Measurements from ENCODE around the gene NUMB. TPM values are rescaled to one million over a fixed set of nuclear protein-coding genes. Genes with fewer than 3 reads are reported as not detected.
A peak's percentile ranks its signal among the peaks of the same experiment; 100 is the strongest.

Gene NUMB
- 10 to 100 TPM in 11 of 12 donors, not detected in 1; 24.2 to 66.5 (median 35.0) TPM for polyA plus RNA-seq (ENCODE audit: insufficient read length in 12 of 12)
- long read RNA-seq, donor 1, partial matches to known transcripts: 0 of 2 reads
- long read RNA-seq, donor 1, other reads (novel, unspliced or antisense): 0 of 2 reads
- long read RNA-seq, donor 2, partial matches to known transcripts: 0 of 6 reads
- long read RNA-seq, donor 2, other reads (novel, unspliced or antisense): 0 of 6 reads
- long read RNA-seq, donor 3, partial matches to known transcripts: 0 of 7 reads
- long read RNA-seq, donor 3, other reads (novel, unspliced or antisense): 0 of 7 reads
- long read RNA-seq, donor 4, partial matches to known transcripts: 0 of 1 reads
- long read RNA-seq, donor 4, other reads (novel, unspliced or antisense): 0 of 1 reads
- long read RNA-seq, donor 5, transcript NUMB-211 (11 exons, 3,607 nt): major isoform, 5 of 10 reads
- long read RNA-seq, donor 5, partial matches to known transcripts: 0 of 10 reads
- long read RNA-seq, donor 5, other reads (novel, unspliced or antisense): 0 of 10 reads
- long read RNA-seq, donor 6, partial matches to known transcripts: 0 of 3 reads
- long read RNA-seq, donor 6, other reads (novel, unspliced or antisense): 0 of 3 reads
- long read RNA-seq, donor 7, partial matches to known transcripts: 0 of 2 reads
- long read RNA-seq, donor 7, other reads (novel, unspliced or antisense): 0 of 2 reads
- long read RNA-seq, donor 8, partial matches to known transcripts: 0 of 6 reads
- long read RNA-seq, donor 8, other reads (novel, unspliced or antisense): 0 of 6 reads
- long read RNA-seq, donor 9, partial matches to known transcripts: 0 of 3 reads
- long read RNA-seq, donor 9, other reads (novel, unspliced or antisense): 0 of 3 reads
- long read RNA-seq, donor 10, transcript NUMB-211 (11 exons, 3,607 nt): major isoform, 5 of 6 reads
- long read RNA-seq, donor 10, partial matches to known transcripts: 0 of 6 reads
- long read RNA-seq, donor 10, other reads (novel, unspliced or antisense): 0 of 6 reads
- long read RNA-seq, donor 11, partial matches to known transcripts: 0 of 5 reads
- long read RNA-seq, donor 11, other reads (novel, unspliced or antisense): 0 of 5 reads

DNA sequence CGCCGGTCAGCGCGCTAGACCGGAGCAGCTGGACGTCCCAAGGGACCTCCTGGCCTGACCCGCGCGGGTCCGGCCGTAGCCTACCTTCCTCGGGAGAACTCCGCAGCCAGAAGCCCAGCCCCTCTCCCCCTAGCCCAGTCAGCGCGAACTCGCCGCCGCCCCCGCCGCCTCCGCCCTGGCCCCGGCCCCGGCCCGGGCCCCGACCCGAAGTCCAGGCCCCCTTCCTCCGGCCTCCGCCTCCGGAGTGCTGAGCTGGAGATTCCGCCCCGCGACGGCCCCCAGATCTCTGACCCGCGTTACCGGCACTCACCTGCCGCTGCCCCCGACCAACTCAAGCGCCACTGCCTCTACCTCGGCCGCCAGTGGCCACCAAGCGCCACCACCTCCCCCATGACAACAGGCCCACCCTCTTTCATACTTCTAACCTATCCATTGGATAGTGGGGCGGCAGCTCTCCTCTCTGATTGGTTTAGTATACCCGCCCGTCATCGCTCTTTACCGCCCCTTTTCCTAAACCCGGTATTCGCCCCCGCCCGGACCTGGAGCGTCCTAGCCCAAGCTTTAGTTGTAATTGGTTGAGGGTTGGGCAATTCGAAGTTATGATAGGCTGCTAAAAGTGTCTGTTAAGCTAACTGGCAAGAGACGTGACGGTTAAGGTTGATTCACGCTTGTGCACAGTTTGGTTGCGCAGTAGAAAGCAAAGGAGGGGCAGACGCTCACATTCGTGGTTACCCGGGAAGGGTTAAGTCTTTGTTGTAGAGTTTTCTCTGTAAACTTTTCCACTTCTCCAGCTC, at the start of gene NUMB:
TSS of gene NUMB (minus strand) at position 364 of the 794 bp plus-strand sequence. CDS start 102,795 bp downstream, outside the sequence.
- peak; percentile 99 for DNase-seq

DNA sequence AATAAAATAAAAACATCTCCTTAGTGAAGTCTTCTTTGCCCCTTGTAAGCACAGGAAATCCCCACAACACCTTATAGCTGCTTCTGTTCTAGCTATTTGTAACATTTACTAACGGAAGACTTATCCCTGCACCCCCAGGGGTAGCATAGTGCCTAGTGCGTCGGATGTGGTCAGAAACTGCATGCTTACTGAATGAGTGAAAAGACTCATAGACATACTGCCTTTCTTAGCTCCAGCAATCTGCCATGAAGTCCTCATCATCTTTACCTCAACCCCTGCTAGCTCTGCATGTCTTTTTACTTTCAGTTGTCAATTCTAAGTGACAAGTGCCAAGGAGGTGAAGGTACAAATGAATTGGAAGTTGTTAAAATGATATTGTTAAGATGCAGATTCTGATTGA, 45.3 kb upstream of the NUMB start:
- no peak for DNase-seq

DNA sequence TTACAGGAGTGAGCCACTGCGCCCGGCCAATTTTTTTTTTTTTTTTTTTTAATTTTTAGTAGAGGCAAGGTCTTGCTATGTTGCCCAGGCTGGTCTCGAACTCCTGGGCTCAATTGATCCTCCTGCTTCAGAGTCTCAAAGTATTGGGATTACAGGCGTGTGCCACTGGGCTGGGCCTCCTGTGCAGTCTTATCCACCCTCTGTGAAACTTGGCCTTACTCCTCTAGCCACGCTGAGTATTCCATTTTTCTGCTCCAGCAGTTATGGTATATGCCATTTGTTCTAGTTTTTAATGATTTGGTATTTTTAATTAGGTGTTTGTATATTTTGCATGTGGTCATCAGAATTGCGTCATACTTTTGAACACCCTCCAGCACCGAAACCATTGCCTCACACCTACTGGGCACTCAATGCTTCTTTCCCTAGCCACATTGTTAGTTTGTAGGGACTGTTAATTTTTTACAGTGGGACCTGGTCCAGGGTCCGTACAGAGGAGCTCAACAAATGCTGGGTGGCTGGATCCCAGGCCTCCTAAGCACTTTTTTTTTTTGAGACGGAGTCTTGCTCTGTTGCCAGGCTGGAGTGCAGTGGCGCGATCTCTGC, 43.8 kb upstream of the NUMB start:
- DNase-seq: no peak

DNA sequence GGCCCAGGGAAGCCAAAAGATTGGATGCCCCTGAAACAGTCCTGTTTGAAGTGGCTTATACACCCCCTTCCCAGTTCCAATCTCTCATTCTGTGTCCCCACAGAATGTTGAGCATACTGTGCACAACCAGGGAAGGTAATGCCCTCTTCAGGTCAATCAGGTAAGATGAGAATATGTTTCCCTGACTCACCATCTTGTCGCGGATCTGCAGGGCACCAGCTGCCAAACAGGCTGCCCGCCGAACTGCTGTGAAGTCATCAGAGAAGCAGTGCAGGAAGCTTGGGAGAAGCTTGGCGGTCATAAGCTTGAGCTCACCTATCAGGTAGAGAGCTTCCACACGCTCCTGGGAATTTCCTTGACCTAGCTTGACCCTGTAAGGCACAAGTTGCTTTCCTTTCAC, 42.0 kb upstream of the NUMB start:
- no peak for DNase-seq

DNA sequence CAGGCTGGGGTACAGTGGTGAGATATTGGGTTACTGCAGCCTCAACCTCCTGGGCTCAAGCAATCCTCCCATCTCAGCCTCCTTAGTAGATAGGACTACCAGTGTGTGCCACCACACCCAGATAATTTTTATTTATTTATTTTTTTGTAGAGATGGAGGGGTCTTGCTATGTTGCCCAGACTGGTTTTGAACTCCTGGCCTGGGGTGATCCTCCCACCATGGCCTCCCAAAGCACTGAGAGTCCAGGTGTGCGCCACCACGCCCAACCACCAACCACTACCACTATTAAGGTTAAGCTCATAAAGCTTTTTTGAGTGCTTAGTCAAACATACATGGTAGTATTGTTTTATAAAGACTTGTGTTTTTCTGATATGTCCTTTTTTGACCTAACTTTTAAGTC, 36.2 kb upstream of the NUMB start:
- DNase-seq: no peak

DNA sequence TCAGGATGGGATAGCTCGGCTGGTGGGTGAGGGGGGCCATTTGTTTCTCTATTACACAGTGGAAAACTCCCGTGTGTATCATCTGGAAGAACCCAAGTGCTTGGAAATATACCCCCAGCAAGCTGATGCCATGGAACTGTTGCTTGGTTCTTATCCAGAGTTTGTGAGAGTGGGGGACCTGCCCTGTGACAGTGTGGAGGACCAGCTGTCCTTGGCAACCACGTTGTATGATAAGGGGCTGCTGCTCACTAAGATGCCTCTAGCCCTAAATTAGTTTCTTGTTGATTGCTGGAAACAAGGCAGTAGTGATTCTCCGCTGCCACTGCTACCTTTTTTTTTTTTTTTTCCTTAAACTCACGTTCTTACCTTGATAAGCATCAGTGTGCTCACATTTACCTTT, 34.3 kb upstream of the NUMB start:
- DNase-seq: no peak

DNA sequence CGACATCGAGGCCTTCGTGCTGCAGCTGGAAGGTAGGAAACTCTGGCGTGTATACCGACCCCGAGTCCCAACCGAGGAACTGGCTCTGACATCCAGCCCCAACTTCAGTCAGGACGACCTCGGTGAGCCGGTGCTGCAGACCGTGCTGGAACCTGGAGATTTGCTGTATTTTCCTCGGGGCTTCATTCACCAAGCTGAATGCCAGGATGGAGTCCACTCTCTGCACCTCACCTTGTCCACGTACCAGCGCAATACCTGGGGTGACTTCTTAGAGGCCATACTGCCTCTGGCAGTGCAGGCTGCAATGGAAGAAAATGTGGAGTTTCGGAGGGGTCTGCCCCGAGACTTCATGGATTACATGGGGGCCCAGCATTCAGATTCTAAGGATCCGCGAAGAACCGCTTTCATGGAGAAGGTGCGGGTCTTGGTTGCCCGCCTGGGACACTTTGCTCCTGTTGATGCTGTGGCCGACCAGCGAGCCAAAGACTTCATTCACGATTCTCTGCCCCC, 33.8 kb upstream of the NUMB start:
- DNase-seq: no peak

DNA sequence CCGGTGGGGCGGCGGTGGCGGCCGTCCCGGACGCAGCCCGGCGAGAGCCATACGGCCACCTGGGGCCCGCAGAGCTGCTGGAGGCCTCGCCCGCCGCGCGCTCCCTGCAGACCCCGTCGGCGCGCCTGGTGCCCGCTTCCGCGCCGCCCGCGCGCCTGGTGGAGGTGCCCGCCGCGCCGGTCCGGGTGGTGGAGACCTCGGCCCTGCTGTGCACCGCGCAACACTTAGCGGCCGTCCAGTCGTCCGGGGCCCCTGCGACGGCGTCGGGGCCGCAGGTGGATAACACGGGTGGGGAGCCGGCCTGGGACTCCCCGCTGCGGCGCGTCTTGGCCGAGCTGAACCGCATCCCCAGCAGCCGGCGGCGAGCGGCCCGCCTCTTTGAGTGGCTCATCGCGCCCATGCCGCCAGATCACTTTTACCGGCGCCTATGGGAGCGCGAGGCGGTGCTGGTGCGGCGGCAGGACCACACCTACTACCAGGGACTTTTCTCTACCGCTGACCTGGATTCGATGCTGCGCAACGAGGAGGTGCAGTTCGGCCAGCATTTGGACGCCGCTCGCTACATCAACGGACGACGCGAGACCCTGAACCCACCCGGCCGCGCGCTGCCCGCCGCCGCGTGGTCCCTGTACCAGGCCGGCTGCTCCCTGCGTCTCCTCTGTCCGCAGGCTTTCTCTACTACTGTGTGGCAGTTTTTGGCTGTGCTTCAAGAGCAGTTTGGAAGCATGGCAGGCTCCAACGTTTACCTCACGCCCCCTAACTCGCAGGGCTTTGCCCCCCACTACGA, 33.1 kb upstream of the NUMB start:
- DNase-seq: no peak

DNA sequence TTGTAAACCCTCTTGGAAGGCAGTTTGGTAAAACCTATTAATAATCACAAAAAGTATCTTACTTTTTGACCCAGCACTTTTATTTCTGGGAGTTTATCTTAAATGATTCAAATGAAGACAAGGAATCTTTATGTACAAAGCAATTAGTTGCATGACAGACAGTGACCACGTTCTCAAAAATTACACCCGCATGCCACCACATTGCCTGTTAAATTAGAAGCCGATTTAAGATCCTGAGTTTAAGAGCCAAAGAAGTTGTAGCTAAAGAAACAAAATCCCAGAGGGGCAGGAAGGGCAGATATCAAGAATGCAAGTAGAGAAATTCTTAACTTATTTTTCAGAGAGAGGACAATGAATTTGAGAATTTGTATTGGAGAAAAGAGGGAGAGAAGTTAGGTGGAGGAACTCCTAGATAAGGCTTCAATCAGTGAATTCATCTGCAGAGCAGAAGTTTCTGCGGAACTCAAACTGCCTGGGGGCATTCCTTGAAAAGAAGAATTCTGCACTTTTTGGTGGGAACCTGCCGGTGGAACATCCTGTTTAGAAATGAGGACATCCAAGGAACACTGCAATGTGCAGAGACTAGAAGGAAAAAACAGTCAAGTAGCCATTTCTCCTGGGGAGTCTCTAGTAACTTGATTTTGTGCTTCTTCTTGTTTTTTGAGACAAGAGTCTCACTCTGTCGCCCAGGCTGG, 31.3 kb upstream of the NUMB start:
- DNase-seq: no peak

DNA sequence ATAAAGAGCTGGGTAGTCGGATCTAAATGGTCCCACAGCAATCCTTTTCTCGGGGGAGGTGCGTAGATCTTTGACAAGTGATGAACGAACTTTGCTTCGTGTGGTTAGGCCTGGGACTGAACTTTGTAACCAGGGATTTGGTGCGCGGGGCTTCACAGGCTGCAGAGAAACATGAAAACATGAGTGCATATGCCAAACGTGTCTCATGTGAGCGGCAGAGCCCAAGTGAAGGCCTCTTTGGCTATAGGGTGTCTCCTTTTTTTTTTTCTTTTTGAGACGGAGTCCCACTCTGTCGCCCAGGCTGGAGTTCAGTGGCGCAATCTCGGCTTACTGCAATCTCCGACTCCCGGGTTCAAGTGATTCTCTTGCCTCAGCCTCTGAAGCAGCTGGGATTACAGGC, 20.3 kb upstream of the NUMB start:
- DNase-seq: no peak

DNA sequence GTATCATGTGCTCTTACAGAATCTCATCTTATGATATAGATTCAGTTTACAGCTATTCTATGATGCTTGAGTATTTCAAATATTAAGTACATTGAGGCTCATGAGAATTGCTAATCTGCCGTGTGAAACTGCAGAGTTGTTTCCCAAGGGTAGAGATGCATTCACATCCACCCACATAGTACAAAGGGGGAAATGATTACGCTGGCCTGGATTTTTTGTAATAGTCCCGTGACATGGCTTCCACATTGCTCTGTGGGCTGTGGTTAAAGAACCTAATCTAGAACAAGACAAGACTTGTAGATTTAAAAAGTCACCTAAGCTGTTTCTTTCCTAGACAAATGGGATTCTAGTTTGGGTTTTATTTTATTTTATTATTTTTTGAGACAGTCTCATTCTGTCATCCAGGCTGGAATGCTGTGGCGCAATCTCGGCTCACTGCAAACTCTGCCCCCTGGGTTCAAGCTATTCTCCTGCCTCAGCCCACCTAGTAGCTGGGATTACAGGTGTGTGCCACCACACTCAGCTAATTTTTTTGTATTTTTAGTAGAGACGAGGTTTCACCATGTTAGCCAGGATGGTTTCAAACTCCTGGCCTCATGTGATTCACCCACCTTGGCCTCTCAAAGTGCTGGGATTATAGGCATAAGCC, 19.4 kb upstream of the NUMB start:
- no peak for DNase-seq

DNA sequence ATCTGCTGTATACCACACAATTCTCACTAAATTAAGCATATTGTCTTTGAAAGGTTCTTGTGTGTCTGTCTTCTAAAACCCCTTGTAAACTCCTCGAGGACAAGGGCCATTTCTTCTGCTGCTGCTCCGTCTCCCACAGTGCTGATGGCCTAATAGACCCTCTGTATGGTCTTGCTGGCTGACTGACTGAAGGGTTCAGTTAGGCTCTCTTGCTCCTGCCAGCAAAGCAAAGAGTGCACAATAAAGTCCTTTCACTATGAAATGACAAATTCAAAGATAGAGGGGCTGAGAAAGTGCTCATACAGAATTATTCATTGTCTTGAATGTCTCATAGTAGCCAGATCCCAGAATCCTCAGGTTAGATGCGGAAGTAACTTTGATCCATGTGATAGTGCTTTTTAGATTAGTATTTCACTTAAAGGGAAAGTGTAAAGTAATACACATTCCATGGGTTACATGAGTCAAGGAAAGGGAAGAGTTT, 18.1 kb upstream of the NUMB start:
- no peak for DNase-seq

DNA sequence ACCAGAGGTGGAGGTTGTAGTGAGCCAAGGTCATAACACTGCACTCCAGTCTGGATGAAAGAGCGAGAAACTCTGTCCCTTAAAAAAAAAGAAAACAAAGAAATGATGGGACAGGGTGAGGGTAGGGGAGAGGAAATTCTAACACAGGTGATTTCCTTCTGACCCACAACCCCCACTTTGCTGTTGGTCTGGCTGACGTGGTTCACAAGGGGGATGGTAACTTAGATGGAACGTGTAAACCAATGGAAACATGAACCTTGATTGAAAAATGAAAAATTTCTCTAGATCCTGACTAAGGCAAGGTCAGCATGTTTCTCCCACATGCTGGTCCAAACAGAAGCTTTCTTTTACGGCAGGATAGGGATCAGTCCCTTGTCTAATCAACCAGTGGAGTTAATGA, 16.6 kb upstream of the NUMB start:
- no peak for DNase-seq

DNA sequence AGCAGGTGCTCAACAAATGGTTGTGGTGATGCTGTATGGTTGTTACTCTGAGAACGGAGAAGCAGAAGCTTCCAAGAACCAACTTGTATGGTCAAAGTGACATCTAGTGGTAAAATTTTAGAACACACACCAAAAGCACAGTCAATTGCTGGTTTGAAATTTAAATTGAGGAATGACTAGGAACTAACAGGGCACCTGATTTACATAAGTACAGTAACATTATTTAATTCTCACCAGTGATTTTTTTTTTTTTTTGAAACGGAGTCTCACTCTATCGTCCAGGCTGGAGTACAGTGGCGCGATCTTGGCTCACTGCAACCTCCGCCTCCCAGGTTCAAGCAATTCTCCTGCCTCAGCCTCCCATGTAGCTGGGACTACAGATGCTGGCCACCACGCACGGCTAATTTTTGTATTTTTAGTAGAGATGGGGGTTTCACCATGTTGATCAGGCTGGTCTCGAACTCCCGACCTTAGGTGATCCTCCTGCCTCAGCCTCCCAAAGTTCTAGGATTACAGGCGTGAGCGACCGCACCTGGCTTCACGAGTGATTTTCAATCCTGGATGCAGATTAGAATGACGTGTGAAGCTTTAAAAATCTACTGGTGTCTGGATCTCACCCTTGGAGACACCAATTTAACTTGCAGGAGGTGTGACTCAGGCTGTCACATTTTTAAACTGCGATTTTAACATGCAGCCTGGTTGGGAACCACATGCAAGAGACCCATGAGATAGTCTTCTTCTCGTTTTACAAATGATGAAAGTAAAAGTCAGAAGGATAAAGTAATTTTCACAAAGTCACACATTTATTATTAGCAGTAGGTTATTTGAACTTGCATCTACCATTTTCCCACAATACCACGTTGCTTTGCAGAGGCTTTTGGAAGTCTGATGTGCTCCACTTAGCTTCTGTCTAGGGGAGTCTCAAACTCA, 14.1 kb upstream of the NUMB start:
- DNase-seq: peak; percentile 64

DNA sequence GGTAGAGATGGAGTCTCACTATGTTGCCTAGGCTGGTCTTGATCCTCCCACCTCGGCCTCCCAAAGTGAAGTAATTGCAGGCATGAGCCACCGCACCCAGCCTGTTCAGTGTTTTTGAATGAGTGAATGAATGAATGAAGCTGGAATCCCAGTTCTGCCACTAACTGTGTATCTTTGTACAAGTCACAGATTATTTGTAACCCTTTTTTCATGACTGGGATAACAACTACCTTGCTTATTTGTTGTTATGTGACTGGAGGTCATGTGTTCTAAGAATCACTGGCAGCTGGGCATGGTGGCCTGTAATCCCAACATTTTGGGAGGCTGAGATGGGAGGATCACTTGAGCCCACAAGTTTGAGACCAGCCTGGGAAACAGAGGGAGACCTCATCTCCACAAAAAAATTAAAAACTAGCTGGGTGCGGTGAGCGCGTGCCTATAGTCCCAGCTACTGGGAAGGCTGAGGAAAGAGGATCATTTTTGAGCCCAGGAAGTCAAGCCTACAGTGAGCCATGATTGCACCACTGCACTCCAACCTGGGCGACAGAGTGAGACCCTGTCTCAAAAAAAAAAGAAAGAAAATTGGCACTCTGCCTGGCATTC, 13.3 kb upstream of the NUMB start:
- no peak for DNase-seq

DNA sequence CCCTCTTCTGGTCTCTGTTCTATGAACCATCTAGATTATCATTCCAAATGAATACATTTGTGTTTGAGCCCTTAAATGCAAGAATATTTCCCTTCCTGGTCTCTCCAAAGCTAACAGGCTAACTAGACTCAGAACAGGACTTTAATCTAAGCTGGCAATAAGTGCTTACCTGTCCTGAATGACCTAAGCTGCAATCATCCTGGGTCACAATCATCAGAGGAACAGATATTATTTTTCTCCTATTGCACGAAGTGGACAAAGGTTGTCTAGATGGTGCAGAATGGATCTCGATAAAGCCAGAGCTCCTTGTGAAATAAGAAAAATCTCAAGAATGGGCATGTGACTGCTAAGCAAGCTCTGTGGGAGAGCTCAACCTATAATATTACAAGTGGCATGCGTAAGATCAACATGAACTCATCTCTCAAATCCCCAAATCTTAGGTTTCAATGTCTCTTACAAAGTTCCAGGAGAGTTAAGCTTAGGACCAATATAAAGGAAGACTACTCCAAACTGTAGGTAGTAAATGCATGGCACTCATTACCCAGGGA, 10.6 kb upstream of the NUMB start:
- no peak for DNase-seq

DNA sequence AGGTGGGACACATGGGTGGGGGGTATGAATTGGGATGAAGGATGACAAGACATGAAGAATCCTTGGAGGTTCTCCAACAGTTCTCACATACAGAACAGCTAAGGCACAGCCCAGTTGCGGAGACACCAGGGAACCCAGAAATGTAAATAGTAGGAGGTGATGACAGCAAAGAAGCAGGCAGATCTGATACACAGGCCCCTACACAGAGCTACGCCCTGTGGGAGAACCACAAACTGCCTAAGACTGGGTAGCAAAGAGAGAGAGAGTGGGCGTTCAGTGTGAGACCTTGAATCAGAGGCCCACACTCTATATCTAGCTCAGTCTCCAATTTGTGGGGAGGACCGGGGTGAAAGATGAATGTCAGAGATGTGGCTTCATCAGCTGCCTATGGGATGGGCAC, 9.5 kb upstream of the NUMB start:
- DNase-seq: no peak
